Choroid plexus epithelial cell (primary cell): ENCODE measurements around the gene PRAMEF1.
"Not testable (repeated sequence)": the region's sequence is repeated elsewhere in the genome, so short reads cannot be mapped to it uniquely, and the experiment has no call there.

Source experiments
- DNase-seq: peaks from one replicate; pipeline ENCODE4 v3.0.0-alpha.2; 2010; ENCODE audit warnings: low read depth
- H3K4me3 ChIP-seq: 2 replicates; pipeline ENCODE4 v1.5.1; 2011; ENCODE audit warnings: low read depth, mild to moderate bottlenecking, control low read depth, low read length, moderate library complexity
- TF ChIP-seq, protein P1 (sequence below): conservative IDR thresholded peaks from 2 replicates; pipeline ENCODE4 v1.5.1; 2011; ENCODE audit warnings: low read depth, mild to moderate bottlenecking, control low read depth, inconsistent platforms, low read length, moderate library complexity

Gene PRAMEF1

DNA sequence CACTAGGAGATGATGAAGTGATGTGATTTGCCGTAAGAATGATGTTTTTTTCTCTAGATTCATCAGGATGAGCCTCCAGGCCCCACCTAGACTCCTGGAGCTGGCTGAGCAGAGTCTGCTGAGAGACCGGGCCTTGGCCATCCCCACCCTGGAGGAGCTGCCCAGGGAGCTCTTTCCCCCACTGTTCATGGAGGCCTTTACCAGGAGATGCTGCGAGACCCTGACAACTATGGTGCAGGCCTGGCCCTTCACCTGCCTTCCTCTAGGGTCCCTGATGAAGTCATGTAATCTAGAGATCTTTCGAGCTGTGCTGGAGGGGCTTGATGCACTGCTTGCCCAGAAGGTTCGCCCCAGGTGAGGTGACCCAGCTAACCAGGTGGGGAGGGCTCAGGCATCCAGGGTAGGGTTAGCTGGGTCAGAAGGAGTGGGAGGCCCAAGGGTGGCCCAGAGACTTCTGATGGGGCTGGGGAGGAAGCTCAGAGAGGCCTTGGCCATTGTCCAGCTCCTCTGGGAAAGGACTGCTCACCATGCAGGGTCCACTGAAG is 16.3 kb upstream of the PRAMEF1 start:
- TF ChIP-seq, protein P1, sequence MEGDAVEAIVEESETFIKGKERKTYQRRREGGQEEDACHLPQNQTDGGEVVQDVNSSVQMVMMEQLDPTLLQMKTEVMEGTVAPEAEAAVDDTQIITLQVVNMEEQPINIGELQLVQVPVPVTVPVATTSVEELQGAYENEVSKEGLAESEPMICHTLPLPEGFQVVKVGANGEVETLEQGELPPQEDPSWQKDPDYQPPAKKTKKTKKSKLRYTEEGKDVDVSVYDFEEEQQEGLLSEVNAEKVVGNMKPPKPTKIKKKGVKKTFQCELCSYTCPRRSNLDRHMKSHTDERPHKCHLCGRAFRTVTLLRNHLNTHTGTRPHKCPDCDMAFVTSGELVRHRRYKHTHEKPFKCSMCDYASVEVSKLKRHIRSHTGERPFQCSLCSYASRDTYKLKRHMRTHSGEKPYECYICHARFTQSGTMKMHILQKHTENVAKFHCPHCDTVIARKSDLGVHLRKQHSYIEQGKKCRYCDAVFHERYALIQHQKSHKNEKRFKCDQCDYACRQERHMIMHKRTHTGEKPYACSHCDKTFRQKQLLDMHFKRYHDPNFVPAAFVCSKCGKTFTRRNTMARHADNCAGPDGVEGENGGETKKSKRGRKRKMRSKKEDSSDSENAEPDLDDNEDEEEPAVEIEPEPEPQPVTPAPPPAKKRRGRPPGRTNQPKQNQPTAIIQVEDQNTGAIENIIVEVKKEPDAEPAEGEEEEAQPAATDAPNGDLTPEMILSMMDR = no peak
- DNase-seq = no peak
- no peak overlapping the region for H3K4me3 ChIP-seq

DNA sequence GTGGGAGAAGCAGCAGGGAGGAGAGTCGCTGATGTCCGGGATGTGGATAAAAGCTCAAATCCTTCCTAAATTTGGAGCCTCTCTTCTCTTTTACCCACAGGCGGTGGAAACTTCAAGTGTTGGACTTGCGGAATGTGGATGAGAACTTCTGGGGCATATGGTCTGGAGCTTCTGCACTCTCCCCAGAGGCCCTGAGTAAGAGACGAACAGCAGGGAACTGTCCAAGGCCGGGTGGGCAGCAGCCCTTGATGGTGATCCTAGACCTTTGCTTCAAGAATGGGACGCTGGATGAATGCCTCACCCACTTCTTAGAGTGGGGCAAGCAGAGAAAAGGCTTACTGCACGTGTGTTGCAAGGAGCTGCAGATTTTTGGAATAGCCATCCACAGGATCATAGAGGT is 15.8 kb upstream of the PRAMEF1 start:
- TF ChIP-seq, protein P1 = no peak
- no peak for DNase-seq
- H3K4me3 ChIP-seq = no peak overlapping the region

DNA sequence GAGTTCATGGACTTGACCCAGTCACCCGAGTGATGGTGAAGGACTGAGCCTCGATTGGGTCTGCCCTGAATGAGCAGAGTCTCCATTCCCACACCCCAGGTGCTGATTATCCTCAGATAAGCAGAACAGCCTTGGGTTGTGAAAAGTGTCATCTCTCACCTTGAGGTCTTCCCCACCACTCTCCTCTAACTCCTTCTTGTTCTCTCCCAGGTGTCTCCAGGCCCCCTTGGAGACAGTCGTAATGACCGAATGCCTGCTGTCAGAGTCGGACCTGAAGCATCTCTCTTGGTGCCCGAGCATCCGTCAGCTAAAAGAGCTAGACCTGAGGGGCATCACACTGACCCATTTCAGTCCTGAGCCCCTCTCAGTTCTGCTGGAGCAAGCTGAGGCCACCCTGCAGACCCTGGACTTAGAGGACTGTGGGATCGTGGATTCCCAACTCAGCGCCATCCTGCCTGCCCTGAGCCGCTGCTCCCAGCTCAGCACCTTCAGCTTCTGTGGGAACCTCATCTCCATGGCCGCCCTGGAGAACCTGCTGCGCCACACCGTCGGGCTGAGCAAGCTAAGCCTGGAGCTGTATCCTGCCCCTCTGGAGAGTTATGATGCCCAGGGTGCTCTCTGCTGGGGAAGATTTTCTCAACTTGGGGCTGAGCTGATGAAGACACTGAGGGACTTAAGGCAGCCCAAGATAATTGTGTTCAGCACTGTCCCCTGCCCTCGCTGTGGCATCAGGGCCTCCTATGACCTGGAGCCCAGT is 14.2 kb upstream of the PRAMEF1 start:
- TF ChIP-seq, protein P1 = no peak
- H3K4me3 ChIP-seq = no peak overlapping the region
- DNase-seq = no peak

DNA sequence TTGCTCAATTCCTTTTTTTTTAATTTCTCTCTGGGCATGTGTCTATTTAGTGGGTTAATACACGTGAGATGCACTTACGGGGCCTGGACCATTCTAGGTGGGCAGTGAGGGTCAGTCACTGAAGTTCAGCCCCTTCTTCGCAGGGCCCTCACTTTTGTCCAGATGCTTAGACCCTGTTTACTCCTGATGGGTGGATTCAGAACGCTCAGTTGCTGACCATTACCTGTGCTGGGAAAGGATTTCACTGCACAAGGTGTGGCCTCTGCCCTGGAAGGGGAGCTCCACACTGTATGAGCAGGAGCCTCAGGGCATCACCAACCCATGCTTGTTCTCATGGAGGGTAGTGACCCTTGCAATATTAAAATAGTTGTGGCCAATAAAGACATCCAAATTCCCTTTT is 13.1 kb upstream of the PRAMEF1 start:
- TF ChIP-seq, protein P1 = no peak
- H3K4me3 ChIP-seq = no peak overlapping the region
- no peak for DNase-seq

DNA sequence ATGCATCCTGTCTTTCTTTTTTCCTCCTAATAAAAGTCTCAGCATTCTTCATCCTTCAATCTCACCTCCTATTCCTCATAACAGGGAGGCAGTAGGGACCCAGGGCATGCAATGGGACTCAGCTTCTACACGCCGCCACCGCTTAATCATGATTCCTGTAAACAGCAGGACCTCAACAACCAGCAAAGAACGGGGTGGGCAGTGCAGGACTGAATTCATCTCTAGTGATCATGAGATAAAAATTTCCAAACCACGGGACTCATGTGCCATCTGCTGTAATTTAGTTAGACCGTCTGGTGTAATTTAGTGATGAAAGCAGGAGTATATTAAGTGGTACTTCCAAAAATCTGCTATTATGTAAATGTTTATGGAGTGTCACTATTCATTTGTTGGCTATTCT is 12.3 kb upstream of the PRAMEF1 start:
- TF ChIP-seq, protein P1 = no peak
- DNase-seq = no peak
- no peak overlapping the region for H3K4me3 ChIP-seq

DNA sequence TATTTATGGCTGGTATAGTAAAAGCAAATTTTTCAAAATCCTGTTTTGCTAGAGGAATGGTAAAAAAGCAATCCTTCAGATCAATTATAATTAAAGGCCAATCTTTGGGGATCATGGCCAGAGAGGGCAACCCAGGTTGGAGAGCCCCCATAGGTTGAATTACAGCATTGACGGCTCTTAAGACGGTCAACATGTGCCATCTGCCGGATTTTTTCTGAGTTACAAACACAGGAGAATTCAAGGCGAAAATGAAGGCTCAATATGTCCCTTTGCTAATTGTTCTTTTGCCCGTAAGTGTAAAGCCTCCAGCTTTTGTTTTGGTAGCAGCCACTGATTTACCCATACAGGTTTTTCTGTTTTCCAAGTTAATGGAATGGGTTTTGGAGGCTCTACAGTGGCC is 9.7 kb upstream of the PRAMEF1 start:
- not testable (repeated sequence) for H3K4me3 ChIP-seq, DNase-seq

DNA sequence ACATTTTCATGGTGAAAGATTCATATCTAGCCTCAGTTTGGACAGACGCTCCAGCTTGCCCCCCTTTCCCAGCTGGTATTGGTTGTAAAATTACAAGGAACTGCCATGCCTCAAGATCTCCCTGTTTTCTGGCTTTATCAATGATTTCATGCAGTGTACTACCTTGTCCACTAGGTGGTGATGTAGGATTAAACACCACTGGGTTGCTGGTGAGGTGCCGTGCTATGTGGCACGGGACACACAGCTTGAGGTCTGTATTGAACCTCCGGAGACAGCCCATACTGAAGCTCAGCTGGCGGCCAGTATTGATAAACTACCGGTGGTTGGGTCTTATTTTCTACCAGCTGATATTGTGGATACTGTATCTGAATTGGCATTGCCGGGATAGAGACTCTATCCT is 7.4 kb upstream of the PRAMEF1 start:
- H3K4me3 ChIP-seq, DNase-seq: not testable (repeated sequence)

DNA sequence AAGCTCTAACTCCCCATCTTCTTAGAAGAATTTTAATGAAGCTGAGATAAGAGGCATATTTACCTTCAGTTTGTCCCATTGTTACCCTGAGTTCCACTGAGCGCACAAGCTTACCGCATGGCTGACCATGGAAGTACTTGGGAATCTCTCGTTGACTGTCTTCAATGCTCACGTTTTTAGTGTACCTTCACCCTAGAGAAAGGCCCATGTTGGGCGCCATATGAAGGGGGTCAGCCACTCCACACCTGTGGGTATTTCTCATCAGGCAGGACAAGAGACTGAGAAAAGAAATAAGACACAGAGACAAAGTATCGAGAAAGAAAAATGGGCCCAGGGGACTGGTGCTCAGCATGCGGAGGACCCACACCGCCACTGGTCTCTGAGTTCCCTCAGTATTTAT is 6.5 kb upstream of the PRAMEF1 start:
- peak; percentile 2 for DNase-seq
- not testable (repeated sequence) for H3K4me3 ChIP-seq
